ENCODE data around the gene BRSK2. TPM values are rescaled to one million over a fixed set of nuclear protein-coding genes. Genes with fewer than 3 reads are reported as not detected.

The BRSK2 gene
- total and polyA plus RNA-seq, 2 experiments from 2014 or later, result 0.11 TPM; not detected in 1

DNA sequence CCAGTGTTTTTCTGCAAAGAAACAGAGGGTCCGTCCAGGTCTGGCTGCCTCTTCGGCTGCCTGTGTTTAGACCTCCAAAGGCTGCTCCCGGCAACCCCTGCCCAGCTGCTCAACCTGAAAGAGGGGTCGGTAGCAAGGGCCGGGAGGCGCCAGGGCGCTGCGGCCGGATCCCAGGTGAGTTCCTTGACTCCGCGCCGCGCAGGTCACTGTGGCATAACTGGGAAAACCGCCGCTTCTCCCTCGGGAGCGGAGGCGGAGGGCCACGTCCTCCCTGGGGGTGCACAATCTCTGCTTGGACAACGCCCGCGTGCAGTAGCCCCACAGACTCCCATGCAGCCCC lies 1.0 kb upstream of the BRSK2 start:
- Histone ChIP-seq H3K4me2 (ENCODE audit: unreplicated experiment) (peak overlapping the region; percentile 67), H3K36me3 (ENCODE audit: low read depth) (no peaks in the 10 kb centered on the region), H3K27me3 (replicated peaks; ENCODE audit: insufficient read depth) (peaks cover 14% of the 10 kb centered on the region), H3F3A (ENCODE audit: insufficient read depth) (0 out of 2 replicates have a peak, but pooled peaks cover 3% of the 10 kb centered on the region), H4K20me1 (ENCODE audit: insufficient read depth) (no peaks in the 10 kb centered on the region), H3K9me2 (ENCODE audit: insufficient read depth) (no peaks in the 10 kb centered on the region), H3K79me2 (ENCODE audit: insufficient read depth) (no peaks in the 10 kb centered on the region), H3K27ac (no peak overlapping the region), H3K4me1 (ENCODE audit: insufficient read depth) (no peaks in the 10 kb centered on the region), H3K4me3 (peak overlapping the region; percentile 68; the same call in 1 of the 2 replicates), H3K9me3 (ENCODE audit: low read depth) (no peaks in the 10 kb centered on the region), H3K9ac (peak overlapping the region; percentile 79), H2AFZ (peak overlapping the region; percentile 81)
- TF ChIP-seq EZH2 (IDR thresholded peaks at IDR 0.05; ENCODE audit: insufficient read depth, poor library complexity, severe bottlenecking) (no peak), EZH2phosphoT487 (IDR thresholded peaks at IDR 0.05; ENCODE audit: insufficient read depth, low read depth) (no peak)
- in situ Hi-C loops (cut with MboI), result no loop called here
- WGBS, 2 experiments (ENCODE audit: low coverage in 1 of 2, low lambda C conversion rate in 2 of 2, missing lambda C conversion rate in 2 of 2), result 78% methylated on average over 6 to 14 of the region's 22 CpGs
- no peak for DNase-seq

DNA sequence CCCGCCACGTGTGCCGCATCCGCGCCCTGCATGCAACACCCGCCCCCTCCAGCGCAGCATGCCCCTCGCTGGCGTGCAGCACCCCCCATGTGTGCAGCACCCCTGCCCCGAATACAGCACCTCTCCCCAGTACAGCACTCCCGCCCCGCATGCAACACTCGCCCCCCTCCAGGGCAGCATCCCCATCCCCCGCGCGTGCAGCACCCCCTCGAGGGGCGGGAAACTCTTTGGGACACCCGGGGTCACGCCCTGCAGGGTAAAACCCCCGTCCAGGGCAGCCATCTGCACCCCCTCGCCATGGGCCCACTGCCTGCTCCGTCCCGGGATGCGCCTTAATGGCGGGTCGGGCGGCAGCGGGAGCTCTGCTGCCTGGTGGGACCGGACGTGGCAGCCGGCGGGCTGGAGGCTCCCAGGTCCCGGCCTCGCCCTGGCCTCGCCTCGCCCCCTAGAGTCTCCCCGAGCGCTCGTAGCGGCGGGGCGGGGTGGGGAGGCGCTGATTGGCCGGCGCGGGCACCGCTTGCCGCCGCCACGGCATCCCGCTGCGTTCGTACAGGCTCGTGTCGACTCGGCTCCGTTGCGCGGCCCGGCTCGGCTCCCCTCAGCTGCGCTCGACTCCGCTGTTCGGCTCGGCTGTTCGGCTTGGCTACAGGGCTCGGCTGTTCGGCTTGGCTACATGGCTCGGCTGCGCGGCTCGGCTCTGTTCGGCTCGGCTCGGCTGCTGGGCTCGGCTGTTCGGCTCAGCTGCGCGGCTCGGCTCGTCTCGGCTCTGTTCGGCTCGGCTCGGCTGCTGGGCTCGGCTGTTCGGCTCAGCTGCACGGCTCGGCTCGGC lies 417 bp upstream of the BRSK2 start:
- WGBS, 2 experiments (ENCODE audit: low coverage in 1 of 2, low lambda C conversion rate in 2 of 2, missing lambda C conversion rate in 2 of 2), result 2% methylated on average over 44 to 58 of the region's 92 CpGs
- H3K27ac ChIP-seq, result no peak overlapping the region
- H3K9ac ChIP-seq, result peak overlapping the region; percentile 79

GRCh38 chr11:1390569-1391164 lies 933 bp downstream of the BRSK2 start:
- H3F3A ChIP-seq (ENCODE audit: insufficient read depth), result 0 out of 2 replicates have a peak, but pooled peaks cover 2% of the 10 kb centered on the region
- TF ChIP-seq EZH2phosphoT487 (IDR thresholded peaks at IDR 0.05; ENCODE audit: insufficient read depth, low read depth) (no peak), EZH2 (IDR thresholded peaks at IDR 0.05; ENCODE audit: insufficient read depth, poor library complexity, severe bottlenecking) (no peak)
- no peak overlapping the region for H2AFZ ChIP-seq
- no peaks in the 10 kb centered on the region for H4K20me1 ChIP-seq (ENCODE audit: insufficient read depth)
- no peaks in the 10 kb centered on the region for H3K9me2 ChIP-seq (ENCODE audit: insufficient read depth)
- H3K9me3 ChIP-seq (ENCODE audit: low read depth), result no peaks in the 10 kb centered on the region
- H3K27ac ChIP-seq, result no peak overlapping the region
- in situ Hi-C loops (cut with MboI), result no loop called here
- no peak overlapping the region for H3K4me3 ChIP-seq
- DNase-seq, result peak; percentile 55
- WGBS, 2 experiments (ENCODE audit: low coverage in 1 of 2, low lambda C conversion rate in 2 of 2, missing lambda C conversion rate in 2 of 2), result 7 to 8% methylated on average over 40 to 52 of the region's 73 CpGs
- no peaks in the 10 kb centered on the region for H3K4me1 ChIP-seq (ENCODE audit: insufficient read depth)
- no peaks in the 10 kb centered on the region for H3K36me3 ChIP-seq (ENCODE audit: low read depth)
- no peaks in the 10 kb centered on the region for H3K79me2 ChIP-seq (ENCODE audit: insufficient read depth)
- peaks cover 14% of the 10 kb centered on the region for H3K27me3 ChIP-seq (replicated peaks; ENCODE audit: insufficient read depth)
- H3K4me2 ChIP-seq (ENCODE audit: unreplicated experiment), result no peak overlapping the region
- H3K9ac ChIP-seq, result no peak overlapping the region

More for the DNA sequence above, 417 bp upstream of the BRSK2 start:
- H3K27me3 ChIP-seq (replicated peaks; ENCODE audit: insufficient read depth), result peaks cover 14% of the 10 kb centered on the region
- H2AFZ ChIP-seq, result peak overlapping the region; percentile 81
- H3K9me2 ChIP-seq (ENCODE audit: insufficient read depth), result no peaks in the 10 kb centered on the region
- no peaks in the 10 kb centered on the region for H3K9me3 ChIP-seq (ENCODE audit: low read depth)
- TF ChIP-seq EZH2 (IDR thresholded peaks at IDR 0.05; ENCODE audit: insufficient read depth, poor library complexity, severe bottlenecking) (no peak), EZH2phosphoT487 (IDR thresholded peaks at IDR 0.05; ENCODE audit: insufficient read depth, low read depth) (no peak)
- H3K4me3 ChIP-seq, result peak overlapping the region; percentile 68
- H3K79me2 ChIP-seq (ENCODE audit: insufficient read depth), result no peaks in the 10 kb centered on the region
- peak; percentile 99 for DNase-seq
- H3F3A ChIP-seq (ENCODE audit: insufficient read depth), result 0 out of 2 replicates have a peak, but pooled peaks cover 3% of the 10 kb centered on the region
- peak overlapping the region; percentile 67 for H3K4me2 ChIP-seq (ENCODE audit: unreplicated experiment)
- no peaks in the 10 kb centered on the region for H3K36me3 ChIP-seq (ENCODE audit: low read depth)
- no peaks in the 10 kb centered on the region for H4K20me1 ChIP-seq (ENCODE audit: insufficient read depth)
- H3K4me1 ChIP-seq (ENCODE audit: insufficient read depth), result no peaks in the 10 kb centered on the region
- in situ Hi-C loops (cut with MboI), result no loop called here

- no peak for DNase-seq
- TF ChIP-seq EZH2 (IDR thresholded peaks at IDR 0.05; ENCODE audit: insufficient read depth, poor library complexity, severe bottlenecking), result peak; percentile 81
- no peak for TF ChIP-seq EZH2phosphoT487 (IDR thresholded peaks at IDR 0.05; ENCODE audit: insufficient read depth, low read depth)
- Histone ChIP-seq H3K4me1 (ENCODE audit: insufficient read depth) (no peaks in the 10 kb centered on the region), H3K4me3 (no peak overlapping the region), H3K9me2 (ENCODE audit: insufficient read depth) (no peaks in the 10 kb centered on the region), H3K79me2 (ENCODE audit: insufficient read depth) (no peaks in the 10 kb centered on the region), H2AFZ (no peak overlapping the region), H3K9ac (no peak overlapping the region), H3F3A (ENCODE audit: insufficient read depth) (no peaks in the 10 kb centered on the region), H4K20me1 (ENCODE audit: insufficient read depth) (no peaks in the 10 kb centered on the region), H3K4me2 (ENCODE audit: unreplicated experiment) (no peak overlapping the region), H3K36me3 (ENCODE audit: low read depth) (no peaks in the 10 kb centered on the region), H3K9me3 (ENCODE audit: low read depth) (no peaks in the 10 kb centered on the region), H3K27me3 (replicated peaks; ENCODE audit: insufficient read depth) (peaks cover 14% of the 10 kb centered on the region), H3K27ac (no peak overlapping the region)
- in situ Hi-C loops (cut with MboI), result no loop called here
- 35 to 40% methylated on average over 34 to 35 of the region's 35 CpGs for WGBS, 2 experiments (ENCODE audit: low coverage in 1 of 2, low lambda C conversion rate in 2 of 2, missing lambda C conversion rate in 2 of 2)
These were observed 1.7 kb downstream of the BRSK2 start for GRCh38 chr11:1391165-1392075.

Data from GM23248 (cell line).